GM21367 (cell line): ENCODE data around the gene SPATA3.

Experiments used
- ATAC-seq: cut with Tn5 transposase; IDR thresholded peaks from one replicate; pipeline ENCODE4 v1.9.1; 2021; ENCODE audit not compliant: unreplicated experiment

The SPATA3 gene

DNA sequence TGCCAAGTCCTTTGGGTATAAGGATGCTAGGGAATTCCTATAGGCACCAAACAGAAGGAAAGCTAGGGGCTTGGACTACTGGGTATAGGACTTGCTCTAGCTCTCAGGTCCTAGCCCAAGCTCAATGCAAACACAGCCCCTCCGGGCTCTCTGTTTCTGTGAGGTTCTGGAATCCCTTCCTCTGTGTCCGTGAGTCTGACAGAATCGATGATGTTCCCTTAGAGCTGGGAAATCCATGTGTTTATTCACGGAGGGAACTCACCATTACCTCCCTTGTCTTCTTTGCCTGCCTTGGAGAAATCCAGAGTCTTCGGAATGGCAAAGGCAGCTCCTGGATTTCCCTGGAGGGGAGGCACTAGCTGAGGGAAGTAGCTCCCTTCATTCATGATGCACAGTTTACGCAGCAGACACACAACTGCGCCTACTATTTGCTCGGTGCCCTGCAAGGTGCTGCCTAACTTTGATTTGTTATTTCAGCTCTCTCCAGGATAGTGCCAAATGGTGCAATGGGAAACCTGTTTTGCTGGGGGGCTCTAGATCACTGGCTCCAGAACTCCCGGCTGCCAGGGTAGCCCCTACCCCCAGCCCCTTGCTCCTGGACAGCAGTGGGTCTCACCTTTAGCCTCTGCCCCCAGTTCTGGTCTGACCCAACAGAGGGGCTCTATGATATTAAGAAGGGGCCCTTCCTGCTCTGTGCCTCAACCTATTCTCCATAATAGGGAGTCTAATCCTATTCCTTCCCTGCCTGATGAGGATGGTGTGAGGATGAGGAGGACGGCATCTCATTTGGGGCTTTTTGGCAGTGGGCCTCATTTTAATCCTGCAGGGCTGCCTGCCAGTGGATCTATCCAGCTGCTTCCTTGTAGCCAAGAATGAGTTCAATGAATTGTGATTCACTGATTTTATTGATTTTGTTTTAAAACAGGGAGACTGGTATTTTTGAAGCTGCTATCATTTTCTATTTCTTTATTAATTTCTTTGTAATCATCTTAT is 52.3 kb downstream of the SPATA3 start:
- ATAC-seq: no peak

DNA sequence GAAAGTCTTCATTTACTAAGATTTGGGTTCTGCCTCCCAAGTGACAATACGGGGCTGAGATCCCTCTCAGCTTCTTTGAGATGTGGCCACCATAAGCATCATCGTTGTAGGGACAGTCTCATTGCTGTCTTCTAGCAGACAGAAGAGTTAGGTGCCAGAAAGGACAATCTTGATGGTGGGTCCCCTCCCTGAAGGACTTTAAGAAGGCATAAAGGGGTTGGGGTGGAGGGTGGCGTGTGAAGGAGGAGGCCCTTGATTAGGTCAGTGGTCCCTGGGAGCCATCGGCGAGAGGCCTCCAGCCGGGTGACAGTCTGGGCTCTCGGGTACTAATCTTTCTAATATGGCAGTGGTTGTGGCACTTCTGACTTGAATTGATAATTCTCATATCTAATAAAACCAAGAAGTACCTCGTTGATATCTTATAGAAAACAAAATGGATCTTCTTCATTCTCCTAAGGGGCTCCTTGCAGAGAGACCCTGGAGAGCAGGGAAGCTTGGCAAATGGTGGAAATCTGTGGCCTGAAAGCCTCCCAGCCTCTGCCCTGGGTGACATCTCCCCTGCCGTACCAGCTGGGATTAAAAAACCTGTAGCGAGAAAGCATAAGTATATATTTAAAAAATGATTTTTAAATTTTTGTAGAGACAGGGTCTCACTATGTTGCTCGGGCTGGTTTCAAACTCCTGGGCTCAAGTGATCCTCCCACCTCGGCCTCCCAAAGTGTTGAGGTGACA is 53.5 kb downstream of the SPATA3 start:
- ATAC-seq: no peak

DNA sequence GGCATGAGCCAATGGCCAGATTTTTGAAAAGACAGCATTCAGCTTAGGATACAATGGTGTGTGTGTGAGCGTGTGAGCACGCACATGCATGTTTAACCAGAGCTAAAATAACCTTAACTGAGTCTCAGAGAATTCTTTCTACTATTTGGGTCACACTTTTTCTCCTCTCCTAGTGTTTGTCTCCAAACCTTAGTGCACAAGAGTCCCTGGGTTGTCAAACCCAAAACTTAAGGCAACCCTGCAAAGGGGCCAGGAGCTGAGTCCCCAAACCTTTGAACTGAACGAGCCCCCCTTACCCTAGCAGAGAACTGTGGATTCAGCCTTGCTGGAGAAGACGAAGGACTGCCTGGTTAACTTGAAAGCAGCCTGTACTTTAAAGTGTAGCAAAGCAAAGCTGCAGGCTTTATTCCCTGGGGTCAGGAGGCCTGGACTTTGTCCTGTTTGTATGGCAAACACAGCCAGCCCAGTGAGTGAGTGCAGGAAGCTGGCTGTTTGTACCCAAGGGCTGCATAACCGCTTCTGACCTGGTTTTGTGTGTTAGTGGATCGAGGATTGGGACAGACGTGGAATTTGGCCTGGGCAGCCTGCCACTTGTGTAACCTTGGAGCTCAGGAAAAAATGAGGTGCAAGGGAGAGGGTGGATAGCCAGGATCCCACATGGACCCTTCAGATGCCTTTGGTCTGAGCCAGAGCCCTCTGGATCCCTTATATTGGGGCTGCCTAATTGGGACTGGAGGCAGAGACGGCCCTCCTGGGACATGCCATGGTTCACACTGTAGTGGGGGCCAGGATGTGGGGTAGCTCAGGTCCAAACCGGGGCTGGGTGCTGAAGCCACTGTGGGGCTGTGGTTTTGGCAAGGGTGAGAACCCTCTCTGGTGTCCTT is 54.3 kb downstream of the SPATA3 start:
- no peak for ATAC-seq

DNA sequence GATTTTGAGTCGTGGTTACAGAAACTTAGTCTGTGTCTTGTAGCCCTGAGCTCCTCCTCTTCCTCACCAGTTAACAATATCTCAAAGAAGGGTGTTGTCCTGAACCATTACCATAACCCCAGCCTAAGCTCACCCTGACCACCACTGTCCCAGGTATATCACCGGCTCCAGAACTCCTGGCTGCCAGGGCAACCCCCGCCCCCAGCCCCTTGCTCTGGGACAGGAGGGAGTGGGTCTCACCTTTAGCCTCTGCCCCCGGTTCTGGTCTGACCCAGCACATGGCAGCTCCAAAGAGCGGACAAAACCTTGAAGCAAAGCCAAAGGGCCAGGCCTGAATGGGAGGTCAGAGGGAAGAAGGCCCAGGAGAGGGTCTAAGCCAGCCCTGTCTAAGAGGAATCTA is 55.2 kb downstream of the SPATA3 start:
- no peak for ATAC-seq

DNA sequence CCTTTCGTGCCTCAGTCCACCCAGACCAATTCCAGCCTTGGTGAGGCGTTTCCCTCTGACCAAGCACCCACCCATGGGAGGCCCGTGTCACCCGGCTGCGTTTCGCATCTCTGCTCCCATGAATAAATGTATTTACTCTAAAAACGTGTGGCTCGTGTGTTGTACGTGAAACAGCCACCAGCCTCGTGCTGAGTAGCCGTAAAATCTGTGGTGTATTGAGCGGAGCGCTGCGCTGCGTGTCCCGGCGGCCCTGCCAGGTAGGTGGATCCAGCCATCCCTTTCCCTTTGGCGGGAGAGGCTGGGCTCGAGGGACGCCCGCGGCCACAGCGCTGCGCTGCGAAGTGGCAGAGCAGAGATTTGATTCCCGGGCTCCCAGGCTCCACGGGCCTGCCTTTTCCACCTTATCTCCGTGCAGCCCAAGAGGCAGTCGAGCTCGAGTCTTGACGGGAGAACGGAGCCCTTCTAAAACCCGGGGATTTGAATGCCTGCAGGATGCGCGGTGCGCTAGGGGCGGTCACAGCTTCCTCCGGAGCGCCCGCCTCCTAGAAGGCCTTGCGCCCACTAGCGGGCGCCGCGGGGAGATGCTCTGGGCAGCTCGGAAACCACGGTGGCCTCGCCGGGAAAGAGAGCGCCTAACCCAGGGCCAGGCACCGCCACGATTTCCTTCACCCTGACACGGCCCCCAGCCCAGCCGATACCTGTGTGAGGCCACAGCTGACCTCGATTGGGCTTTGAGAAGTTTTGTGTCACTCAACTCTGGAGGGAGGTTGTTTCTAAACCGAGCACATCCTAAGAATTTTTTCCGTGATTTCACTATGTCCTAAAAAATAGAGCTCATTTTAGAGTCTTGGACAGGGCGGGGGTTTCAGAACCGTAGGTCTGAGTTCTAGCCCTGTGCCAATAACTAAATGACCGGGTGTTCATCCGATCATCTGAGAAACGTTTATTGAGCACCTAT is 56.9 kb downstream of the SPATA3 start:
- peak; percentile 51 for ATAC-seq

DNA sequence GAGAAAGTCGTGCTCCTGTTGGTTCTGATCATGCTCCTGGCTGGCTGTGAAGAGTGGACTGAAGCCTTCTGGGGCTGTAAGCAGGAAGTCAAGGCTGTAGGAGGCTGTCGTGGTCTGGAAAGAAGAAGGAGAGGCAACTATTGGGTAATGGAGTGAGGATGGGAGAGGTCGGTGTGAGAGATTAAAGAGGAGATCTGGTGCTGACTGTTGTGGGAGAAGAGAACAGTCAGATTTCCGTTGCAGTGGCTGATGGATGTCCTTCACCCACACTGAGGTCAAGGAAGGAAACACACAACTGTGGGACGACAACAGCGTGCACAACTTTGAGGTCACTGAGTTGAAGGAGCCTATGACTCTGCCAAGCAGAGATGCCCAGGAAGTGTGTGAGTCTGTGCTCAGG is 57.9 kb downstream of the SPATA3 start:
- no peak for ATAC-seq

DNA sequence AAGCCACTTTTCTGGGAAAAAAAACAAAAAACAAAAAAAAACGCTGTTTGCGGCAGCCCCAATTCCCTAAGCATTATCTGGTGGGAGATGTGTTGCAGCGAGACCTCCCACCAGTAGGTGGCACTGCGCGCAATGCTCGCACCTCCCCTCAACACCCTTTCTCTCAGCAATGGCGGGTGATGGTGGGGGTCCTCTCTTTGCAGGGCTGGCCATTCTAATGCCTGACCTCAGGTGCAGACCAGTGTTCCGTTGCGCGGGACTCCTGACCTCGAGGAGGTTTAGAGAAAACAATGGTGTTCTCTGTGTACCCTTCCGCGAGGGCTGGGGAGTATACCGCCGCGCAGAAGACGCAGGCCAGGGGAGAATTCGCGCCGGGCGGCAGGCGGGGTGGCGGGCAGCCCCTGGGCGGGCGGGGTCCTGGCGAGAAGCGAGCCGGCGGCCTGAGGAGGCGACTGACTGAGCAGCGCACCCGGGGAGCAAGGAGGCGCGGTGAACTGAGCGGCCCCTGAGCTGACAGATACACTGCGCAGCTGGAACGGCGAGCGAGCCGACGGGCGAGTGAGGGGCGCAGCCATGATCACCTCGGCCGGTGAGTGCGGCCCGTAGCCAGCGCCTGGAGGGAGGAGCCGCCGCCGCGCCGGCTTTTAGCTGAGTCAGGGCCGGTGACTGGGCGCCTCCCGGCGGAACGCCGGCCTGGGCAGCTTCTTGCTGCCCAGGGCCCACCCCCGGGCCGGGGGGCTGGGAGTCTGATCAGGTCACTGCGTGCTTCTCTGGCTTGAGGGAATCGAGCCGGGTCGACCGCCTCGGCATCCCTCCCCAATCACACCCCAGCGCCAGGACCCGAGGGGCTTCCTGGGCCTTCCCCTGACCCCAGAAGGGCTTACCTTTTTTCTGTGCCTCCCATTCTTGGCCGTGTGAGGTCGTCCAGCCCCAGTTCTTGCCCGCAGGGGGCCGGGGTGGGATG is 60.8 kb downstream of the SPATA3 start, which contains the start of gene PSMD1:
PSMD1 (plus strand) TSS at position 415 of the 964 bp plus-strand sequence; CDS start at position 574, 159 bp downstream.
- ATAC-seq: peak; percentile 59

DNA sequence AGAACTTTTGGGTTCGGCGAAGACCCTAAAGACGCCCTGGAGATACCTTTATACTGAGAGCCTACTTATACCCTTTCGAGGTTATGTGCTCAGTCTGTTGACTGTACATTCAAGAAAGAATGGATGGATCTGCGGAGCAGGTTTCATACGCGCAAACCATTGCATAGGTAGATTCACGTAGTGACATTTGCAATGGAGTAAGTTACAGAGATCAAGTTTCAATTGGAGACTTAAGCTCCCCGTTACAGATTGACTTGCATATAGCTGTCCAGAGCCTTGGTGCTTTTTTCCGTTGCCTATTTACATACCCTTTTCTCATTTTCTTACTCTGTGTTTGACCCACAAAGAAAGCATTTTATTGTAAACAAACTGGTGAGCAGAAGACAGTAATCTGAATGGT is 61.7 kb downstream of the SPATA3 start:
- no peak for ATAC-seq
